ENCODE data around the gene ING3.
"Not testable (repeated sequence)": the region's sequence is repeated elsewhere in the genome, so short reads cannot be mapped to it uniquely, and the experiment has no call there.

The ING3 gene

GRCh38 chr7:121002757-121003200 is 52.2 kb downstream of the ING3 start:
- no peak for DNase-seq (ENCODE audit: low spot score)

GRCh38 chr7:121003986-121004685 is 53.6 kb downstream of the ING3 start:
- DNase-seq (ENCODE audit: low spot score): no peak

GRCh38 chr7:121005058-121005457 is 54.5 kb downstream of the ING3 start:
- DNase-seq (ENCODE audit: low spot score): not testable (repeated sequence)

- DNase-seq (ENCODE audit: low spot score): no peak
Observed at GRCh38 chr7:121005996-121006584, 55.5 kb downstream of the ING3 start.

- DNase-seq (ENCODE audit: low spot score): no peak
Observed at GRCh38 chr7:121006711-121007315, 56.2 kb downstream of the ING3 start.

GRCh38 chr7:121008816-121009215 is 58.2 kb downstream of the ING3 start:
- DNase-seq (ENCODE audit: low spot score): no peak

GRCh38 chr7:121011401-121011800 is 60.8 kb downstream of the ING3 start:
- DNase-seq (ENCODE audit: low spot score): no peak

- no peak for DNase-seq (ENCODE audit: low spot score)
Observed at GRCh38 chr7:121012170-121012874, 61.7 kb downstream of the ING3 start.

- no peak for DNase-seq (ENCODE audit: low spot score)
Observed at GRCh38 chr7:121012919-121013318, 62.3 kb downstream of the ING3 start.

- DNase-seq (ENCODE audit: low spot score): no peak
Observed at GRCh38 chr7:121015560-121015959, 65.0 kb downstream of the ING3 start.

- no peak for DNase-seq (ENCODE audit: low spot score)
Observed at GRCh38 chr7:121016966-121017365, 66.4 kb downstream of the ING3 start.

GRCh38 chr7:121017586-121017985 is 67.0 kb downstream of the ING3 start:
- DNase-seq (ENCODE audit: low spot score): no peak

- no peak for DNase-seq (ENCODE audit: low spot score)
Observed at GRCh38 chr7:121019018-121019417, 68.4 kb downstream of the ING3 start.

- no peak for DNase-seq (ENCODE audit: low spot score)
Observed at GRCh38 chr7:121020249-121020988, 69.8 kb downstream of the ING3 start.

- no peak for DNase-seq (ENCODE audit: low spot score)
Observed at GRCh38 chr7:121020989-121021969, 70.7 kb downstream of the ING3 start.

- no peak for DNase-seq (ENCODE audit: low spot score)
Observed at GRCh38 chr7:121023194-121023593, 72.6 kb downstream of the ING3 start.

- no peak for DNase-seq (ENCODE audit: low spot score)
Observed at GRCh38 chr7:121023683-121024511, 73.3 kb downstream of the ING3 start.

- no peak for DNase-seq (ENCODE audit: low spot score)
Observed at GRCh38 chr7:121024611-121025010, 74.0 kb downstream of the ING3 start.

GRCh38 chr7:121026159-121026558 is 75.6 kb downstream of the ING3 start:
- no peak for DNase-seq (ENCODE audit: low spot score)

GRCh38 chr7:121026577-121027111 is 76.1 kb downstream of the ING3 start:
- no peak for DNase-seq (ENCODE audit: low spot score)

All from hematopoietic multipotent progenitor cell treated with erythropoietin and hydrocortisone succinate and interleukin-3 and kit ligand, for 15 days (in vitro differentiated cells).